Measurements from ENCODE around the gene BCL2L14. TPM values are rescaled to one million over a fixed set of nuclear protein-coding genes. Genes with fewer than 3 reads are reported as not detected.

BCL2L14 gene
- total and polyA plus RNA-seq, 7 donors = 21.6 to 41.8 (median 36.0) TPM; not detected in 4

Other genes starting within 250 kb of the BCL2L14 start
- 10 to 100 TPM; 36.0 to 55.1 (median 41.6) TPM for gene LRP6, start 196.1 kb downstream of the BCL2L14 start, total RNA-seq
- 1 to 10 TPM; 1.8 to 7.2 (median 4.8) TPM for gene LRP6, start 196.1 kb downstream of the BCL2L14 start, polyA plus RNA-seq